Esophagus squamous epithelium (tissue), 5 donors: Measurements from ENCODE around the gene TSPAN11. TPM values are rescaled to one million over a fixed set of nuclear protein-coding genes. Genes with fewer than 3 reads are reported as not detected.
"Not testable (repeated sequence)": the region's sequence is repeated elsewhere in the genome, so short reads cannot be mapped to it uniquely, and the experiment has no call there.

Source experiments
- DNase-seq: peaks from one replicate; lab custom pipeline; 2025; lab: John Stamatoyannopoulos, UW
- H3K27ac ChIP-seq, 4 donors: fragments of 200-600 bp; sonication (generic); one replicate each; pipeline ENCODE4 v1.5.1; 2016 to 2019; ENCODE audit warnings: mild to moderate bottlenecking in 1 of 4
- H3K27me3 ChIP-seq, 4 donors: fragments of 200-600 bp; sonication (generic); 1 replicate in 3 of 4; 2 replicates in 1 of 4; pipeline versions ENCODE4 v1.5.1 to v1.6.0; 2017 to 2021; ENCODE audit warnings: antibody characterized with exemption in 1 of 4
- H3K36me3 ChIP-seq, 3 donors: fragments of 200-600 bp; sonication (generic); one replicate each; pipeline ENCODE4 v1.5.1; 2016 to 2019
- H3K4me1 ChIP-seq, 3 donors: fragments of 200-600 bp; sonication (generic); one replicate each; pipeline ENCODE4 v1.5.1; 2017 to 2019
- H3K4me3 ChIP-seq, 4 donors: fragments of 200-600 bp; sonication (generic); 1 replicate in 3 of 4; 2 replicates in 1 of 4; pipeline ENCODE4 v1.5.1; 2016 to 2019; ENCODE audit warnings: mild to moderate bottlenecking in 2 of 4, moderate library complexity in 1 of 4
- H3K9me3 ChIP-seq, 3 donors: fragments of 200-600 bp; sonication (generic); one replicate each; pipeline ENCODE4 v1.5.1; 2016 to 2019
- POLR2A ChIP-seq, 4 donors: fragments of 450-650 bp; IDR thresholded peaks; one replicate each; pipeline ENCODE4 v1.6.1; 2017; ENCODE audit warnings: antibody characterized with exemption in 4 of 4, mild to moderate bottlenecking in 4 of 4, moderate library complexity in 3 of 4
- WGBS, 2 donors: methylation state at CpG; one replicate each; pipeline ENCODE4 v1.1.5; 2018; 5-methylcytosine and 5-hydroxymethylcytosine counted together
- intact Hi-C: fragments of 100-400 bp; cut with DNase I; formaldehyde crosslinking; loops from one replicate; pipeline ENCODE4 v1.15.0; 2022
- total RNA-seq, 4 donors: library from RNA; depleted of rRNA; stranded (reverse); fragments of >200 nt; gene quantifications; one replicate each; pipeline ENCODE4 v1.1.0, GENCODE V29; 2016
- TF ChIP-seq, protein P1 (sequence below), 6 experiments: fragments of 450-650 bp in 4 of 6; fragments of 200-600 bp in 2 of 6; sonication (generic) in 2 of 6; IDR thresholded peaks; one replicate each; pipeline ENCODE4 v1.5.1; 2016 to 2019; ENCODE audit warnings: antibody characterized with exemption in 6 of 6, mild to moderate bottlenecking in 4 of 6, moderate library complexity in 4 of 6
- donor health status: DM: yes; HTN: yes; CAD: no.

The TSPAN11 gene
- total RNA-seq, 4 donors from 2014 or later = 0.27 to 3.0 (median 1.2) TPM

DNA sequence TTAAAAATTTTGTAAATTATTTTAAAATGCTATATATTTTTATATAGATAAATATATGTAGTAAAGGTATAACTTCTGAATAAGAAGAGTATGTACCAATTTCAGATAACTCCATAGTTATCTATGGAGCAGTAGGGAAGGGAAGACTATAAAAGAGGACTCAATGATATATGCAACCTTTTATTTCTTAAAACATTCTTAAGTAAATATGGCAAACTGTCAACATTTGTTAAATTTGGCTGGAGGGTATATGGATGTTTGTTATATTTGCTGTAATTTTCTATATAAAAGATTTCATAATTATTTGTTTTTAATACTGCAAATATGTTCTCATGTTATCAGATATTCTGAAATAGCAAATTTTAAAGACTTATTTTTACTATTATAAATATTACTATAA lies 38.3 kb upstream of the TSPAN11 start:
- Histone ChIP-seq H3K36me3 (no peaks in the 10 kb centered on the region), H3K27me3 (no peaks in the 10 kb centered on the region), H3K27ac (no peak overlapping the region), H3K9me3 (peaks cover 0 to 18% (median 13%) of the 10 kb centered on the region in 3 donors), H3K4me1 (no peaks in the 10 kb centered on the region), H3K4me3 (no peak overlapping the region)
- no peak for TF ChIP-seq POLR2A (IDR thresholded peaks at IDR 0.05)
- TF ChIP-seq, protein P1, sequence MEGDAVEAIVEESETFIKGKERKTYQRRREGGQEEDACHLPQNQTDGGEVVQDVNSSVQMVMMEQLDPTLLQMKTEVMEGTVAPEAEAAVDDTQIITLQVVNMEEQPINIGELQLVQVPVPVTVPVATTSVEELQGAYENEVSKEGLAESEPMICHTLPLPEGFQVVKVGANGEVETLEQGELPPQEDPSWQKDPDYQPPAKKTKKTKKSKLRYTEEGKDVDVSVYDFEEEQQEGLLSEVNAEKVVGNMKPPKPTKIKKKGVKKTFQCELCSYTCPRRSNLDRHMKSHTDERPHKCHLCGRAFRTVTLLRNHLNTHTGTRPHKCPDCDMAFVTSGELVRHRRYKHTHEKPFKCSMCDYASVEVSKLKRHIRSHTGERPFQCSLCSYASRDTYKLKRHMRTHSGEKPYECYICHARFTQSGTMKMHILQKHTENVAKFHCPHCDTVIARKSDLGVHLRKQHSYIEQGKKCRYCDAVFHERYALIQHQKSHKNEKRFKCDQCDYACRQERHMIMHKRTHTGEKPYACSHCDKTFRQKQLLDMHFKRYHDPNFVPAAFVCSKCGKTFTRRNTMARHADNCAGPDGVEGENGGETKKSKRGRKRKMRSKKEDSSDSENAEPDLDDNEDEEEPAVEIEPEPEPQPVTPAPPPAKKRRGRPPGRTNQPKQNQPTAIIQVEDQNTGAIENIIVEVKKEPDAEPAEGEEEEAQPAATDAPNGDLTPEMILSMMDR (IDR thresholded peaks at IDR 0.05) = no peak
- intact Hi-C loops = no loop called here
- DNase-seq = no peak

DNA sequence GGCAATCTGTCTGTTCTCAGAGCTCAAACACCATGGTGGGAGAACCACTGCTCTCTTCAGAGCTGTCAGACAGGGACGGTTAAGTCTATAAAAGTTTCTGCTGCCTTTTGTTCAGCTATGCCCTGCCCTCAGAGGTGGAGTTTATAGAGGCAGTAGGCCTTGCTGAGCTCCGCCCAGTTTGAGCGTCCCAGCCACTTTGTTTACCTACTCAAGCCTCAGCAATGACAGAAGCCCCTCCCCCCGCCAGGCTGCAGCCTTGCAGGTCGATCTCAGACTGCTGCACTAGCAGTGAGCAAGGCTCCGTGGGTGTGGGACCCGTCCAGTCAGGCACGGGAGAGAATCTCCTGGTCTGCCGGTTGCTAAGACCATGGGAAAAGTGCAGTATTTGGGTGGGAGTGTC lies 32.0 kb upstream of the TSPAN11 start:
- intact Hi-C loops, H3K27me3 ChIP-seq: not testable (repeated sequence)

GRCh38 chr12:30896461-30896860 lies 30.1 kb upstream of the TSPAN11 start:
- no peak overlapping the region for H3K4me3 ChIP-seq
- H3K9me3 ChIP-seq = no peaks in the 10 kb centered on the region
- TF ChIP-seq POLR2A (IDR thresholded peaks at IDR 0.05) = no peak
- TF ChIP-seq, protein P1 (IDR thresholded peaks at IDR 0.05) = no peak
- H3K27me3 ChIP-seq = no peaks in the 10 kb centered on the region
- no peak for DNase-seq
- H3K36me3 ChIP-seq = no peaks in the 10 kb centered on the region
- no peaks in the 10 kb centered on the region for H3K4me1 ChIP-seq
- H3K27ac ChIP-seq = no peak overlapping the region
- intact Hi-C loops = no loop called here
- 41 to 45% methylated on average over 3 of the region's 3 CpGs for WGBS, 2 donors

More for the DNA sequence above, 32.0 kb upstream of the TSPAN11 start:
- H3K36me3 ChIP-seq, H3K4me3 ChIP-seq, DNase-seq, H3K4me1 ChIP-seq, H3K9me3 ChIP-seq, H3K27ac ChIP-seq: not testable (repeated sequence)
- WGBS, 2 donors = 50 to 100% methylated on average over 1 to 3 of the region's 9 CpGs

GRCh38 chr12:30898846-30899245 lies 27.7 kb upstream of the TSPAN11 start:
- Histone ChIP-seq H3K9me3 (no peaks in the 10 kb centered on the region), H3K27me3 (no peaks in the 10 kb centered on the region), H3K4me3 (no peak overlapping the region), H3K4me1 (no peaks in the 10 kb centered on the region), H3K36me3 (no peaks in the 10 kb centered on the region), H3K27ac (no peak overlapping the region)
- 86 to 93% methylated on average over 1 of the region's 1 CpG for WGBS, 2 donors
- intact Hi-C loops = no loop called here
- TF ChIP-seq, protein P1 (IDR thresholded peaks at IDR 0.05) = no peak
- no peak for TF ChIP-seq POLR2A (IDR thresholded peaks at IDR 0.05)
- no peak for DNase-seq

GRCh38 chr12:30900351-30900750 lies 26.2 kb upstream of the TSPAN11 start:
- TF ChIP-seq, protein P1 (IDR thresholded peaks at IDR 0.05) = no peak
- no peak for TF ChIP-seq POLR2A (IDR thresholded peaks at IDR 0.05)
- Histone ChIP-seq H3K9me3 (no peaks in the 10 kb centered on the region), H3K27ac (no peak overlapping the region), H3K27me3 (no peaks in the 10 kb centered on the region), H3K4me3 (no peak overlapping the region), H3K4me1 (no peaks in the 10 kb centered on the region), H3K36me3 (no peaks in the 10 kb centered on the region)
- 83 to 100% methylated on average over 1 of the region's 1 CpG for WGBS, 2 donors
- no peak for DNase-seq
- intact Hi-C loops = no loop called here

GRCh38 chr12:30902001-30902400 lies 24.5 kb upstream of the TSPAN11 start:
- WGBS, 2 donors = 58 to 60% methylated on average over 3 of the region's 3 CpGs
- Histone ChIP-seq H3K4me1 (no peaks in the 10 kb centered on the region), H3K27ac (no peak overlapping the region), H3K4me3 (no peak overlapping the region), H3K9me3 (no peaks in the 10 kb centered on the region), H3K36me3 (no peaks in the 10 kb centered on the region), H3K27me3 (no peaks in the 10 kb centered on the region)
- intact Hi-C loops = no loop called here
- no peak for DNase-seq
- TF ChIP-seq, protein P1 (IDR thresholded peaks at IDR 0.05) = no peak
- TF ChIP-seq POLR2A (IDR thresholded peaks at IDR 0.05) = no peak
